GM19372 (cell line): ENCODE results near the gene XAGE2.
"Not testable (repeated sequence)": the region's sequence is repeated elsewhere in the genome, so short reads cannot be mapped to it uniquely, and the experiment has no call there.

ENCODE experiments used
- ATAC-seq: cut with Tn5 transposase; IDR thresholded peaks from one replicate; pipeline ENCODE4 v1.9.1; 2021; ENCODE audit warnings: mild to moderate bottlenecking, low read depth, moderate library complexity; ENCODE audit not compliant: unreplicated experiment

Gene XAGE2

GRCh38 chrX:52368368-52369055 lies at the start of gene XAGE2:
Gene XAGE2 (plus strand): TSS chrX:52369021. CDS start chrX:52370015, 994 bp downstream.
- no peak for ATAC-seq

- ATAC-seq, result no peak
Measured at GRCh38 chrX:52337410-52337809, 31.4 kb upstream of the XAGE2 start.

- no peak for ATAC-seq
Measured at GRCh38 chrX:52341493-52341892, 27.3 kb upstream of the XAGE2 start.

GRCh38 chrX:52343131-52343530 lies 25.7 kb upstream of the XAGE2 start:
- ATAC-seq, result not testable (repeated sequence)

- peak; percentile 56 for ATAC-seq
Measured at GRCh38 chrX:52345402-52345801, 23.4 kb upstream of the XAGE2 start.

- ATAC-seq, result no peak
Measured at GRCh38 chrX:52346174-52347165, 22.4 kb upstream of the XAGE2 start.

GRCh38 chrX:52349681-52350080 lies 19.1 kb upstream of the XAGE2 start:
- ATAC-seq, result no peak

- no peak for ATAC-seq
Measured at GRCh38 chrX:52352551-52352950, 16.3 kb upstream of the XAGE2 start.

GRCh38 chrX:52353838-52354237 lies 15.0 kb upstream of the XAGE2 start:
- ATAC-seq, result no peak

- no peak for ATAC-seq
Measured at GRCh38 chrX:52355108-52355507, 13.7 kb upstream of the XAGE2 start.

GRCh38 chrX:52359614-52360232 lies 9.1 kb upstream of the XAGE2 start:
- ATAC-seq, result no peak

- ATAC-seq, result no peak
Measured at GRCh38 chrX:52361941-52362340, 6.9 kb upstream of the XAGE2 start.

GRCh38 chrX:52363247-52363883 lies 5.5 kb upstream of the XAGE2 start:
- ATAC-seq, result no peak

GRCh38 chrX:52378870-52379269 lies 10.0 kb downstream of the XAGE2 start:
- ATAC-seq, result no peak

- ATAC-seq, result no peak
Measured at GRCh38 chrX:52380993-52381392, 12.2 kb downstream of the XAGE2 start.

- no peak for ATAC-seq
Measured at GRCh38 chrX:52410439-52411394, 41.9 kb downstream of the XAGE2 start.

GRCh38 chrX:52415304-52415703 lies 46.5 kb downstream of the XAGE2 start:
- no peak for ATAC-seq

- no peak for ATAC-seq
Measured at GRCh38 chrX:52416816-52417215, 48.0 kb downstream of the XAGE2 start.

- ATAC-seq, result no peak
Measured at GRCh38 chrX:52420824-52421443, 52.1 kb downstream of the XAGE2 start.
